HG02678 (cell line): Measurements from ENCODE around the gene GMPR2.
"Not testable (repeated sequence)": the region's sequence is repeated elsewhere in the genome, so short reads cannot be mapped to it uniquely, and the experiment has no call there.

ENCODE experiments used
- ATAC-seq: cut with Tn5 transposase; IDR thresholded peaks from one replicate; pipeline ENCODE4 v1.9.1; 2021; ENCODE audit warnings: mild to moderate bottlenecking, moderate library complexity; ENCODE audit not compliant: unreplicated experiment

Gene GMPR2

GRCh38 chr14:24198814-24199524 lies 33.8 kb upstream of the GMPR2 start:
- ATAC-seq: no peak

- not testable (repeated sequence) for ATAC-seq
Observed at GRCh38 chr14:24202538-24202937, 30.2 kb upstream of the GMPR2 start.

DNA sequence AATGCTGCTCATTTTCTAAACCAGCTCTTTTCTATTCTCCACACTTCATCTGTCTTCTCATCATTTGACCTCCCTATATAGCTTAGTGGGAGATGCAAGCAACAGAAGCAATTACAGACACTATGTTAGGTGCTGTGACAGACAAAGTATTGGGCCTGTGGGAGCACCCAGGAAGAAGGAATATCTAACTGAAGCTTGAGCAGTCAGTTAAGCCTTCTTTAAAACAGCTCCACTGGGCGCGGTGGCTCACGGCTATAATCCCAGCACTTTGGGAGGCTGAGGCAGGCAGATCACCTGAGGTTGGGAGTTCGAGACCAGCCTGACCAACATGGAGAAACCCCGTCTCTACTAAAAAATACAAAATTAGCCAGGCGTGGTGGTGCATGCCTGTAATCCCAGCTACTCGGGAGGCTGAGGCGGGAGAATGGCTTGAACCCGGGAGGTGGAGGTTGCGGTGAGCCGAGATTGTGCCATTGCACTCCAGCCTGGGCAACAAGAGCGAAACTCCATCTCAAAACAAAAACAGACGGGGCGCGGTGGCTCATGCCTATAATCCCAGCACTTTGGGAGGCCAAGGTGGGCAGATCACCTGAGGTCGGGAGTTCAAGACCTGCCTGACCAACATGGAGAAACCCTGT lies 29.4 kb upstream of the GMPR2 start:
- not testable (repeated sequence) for ATAC-seq

- no peak for ATAC-seq
Observed at GRCh38 chr14:24204163-24205146, 28.3 kb upstream of the GMPR2 start.

DNA sequence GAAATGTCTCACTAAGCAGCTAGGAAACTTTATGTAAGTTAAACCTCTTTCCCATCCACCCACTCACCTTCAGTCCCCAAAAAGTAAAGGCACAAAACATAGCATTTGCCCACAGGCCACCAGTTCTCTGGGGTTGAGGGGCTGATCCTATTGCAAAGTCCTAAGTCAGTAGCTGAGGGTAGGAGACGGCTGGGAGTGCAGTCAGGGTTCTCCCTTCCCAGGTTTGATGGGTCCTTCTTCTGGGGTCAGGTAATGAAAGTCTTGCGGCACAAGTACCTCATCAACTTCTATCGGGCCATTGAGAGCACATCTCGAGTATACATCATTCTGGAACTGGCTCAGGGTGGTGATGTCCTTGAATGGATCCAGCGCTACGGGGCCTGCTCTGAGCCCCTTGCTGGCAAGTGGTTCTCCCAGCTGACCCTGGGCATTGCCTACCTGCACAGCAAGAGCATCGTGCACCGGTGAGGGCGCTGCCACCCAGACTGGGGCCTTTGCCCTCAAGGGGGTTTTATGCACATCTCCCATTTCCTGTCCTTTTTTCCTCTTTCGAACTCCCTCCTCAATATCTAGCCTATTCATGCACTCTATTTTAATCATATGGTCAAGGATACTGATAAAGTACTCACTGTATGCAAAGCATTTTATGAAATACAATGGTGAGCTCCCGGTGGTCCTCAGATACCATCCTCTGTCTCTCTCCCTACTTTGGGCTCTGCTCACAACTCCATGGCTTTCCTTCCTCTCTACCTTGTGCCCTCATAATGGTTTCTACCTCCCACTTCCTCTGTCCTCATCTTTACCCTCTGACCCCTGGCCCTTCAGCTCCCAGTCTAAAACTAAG lies 26.2 kb upstream of the GMPR2 start:
- ATAC-seq: no peak

- ATAC-seq: no peak
Observed at GRCh38 chr14:24207104-24207551, 25.6 kb upstream of the GMPR2 start.

DNA sequence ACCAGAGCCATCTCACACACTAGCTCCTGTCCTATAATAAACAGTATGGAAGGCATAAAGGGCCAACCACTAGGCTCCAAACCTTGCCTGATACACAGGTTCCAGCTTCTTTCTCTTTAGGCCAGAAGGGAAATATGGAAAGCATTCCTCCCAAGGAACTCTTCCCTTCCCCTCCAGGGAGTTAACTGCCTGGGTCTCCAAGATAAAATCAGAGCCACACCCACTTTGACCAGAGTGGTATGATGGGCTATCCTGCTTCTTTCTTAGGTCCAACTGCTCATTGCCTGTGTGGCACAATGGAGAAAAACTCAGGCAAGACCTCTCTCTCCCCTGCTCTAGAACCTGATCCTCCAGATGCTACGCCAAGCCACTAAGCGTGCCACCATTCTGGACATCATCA lies 25.1 kb upstream of the GMPR2 start:
- no peak for ATAC-seq

DNA sequence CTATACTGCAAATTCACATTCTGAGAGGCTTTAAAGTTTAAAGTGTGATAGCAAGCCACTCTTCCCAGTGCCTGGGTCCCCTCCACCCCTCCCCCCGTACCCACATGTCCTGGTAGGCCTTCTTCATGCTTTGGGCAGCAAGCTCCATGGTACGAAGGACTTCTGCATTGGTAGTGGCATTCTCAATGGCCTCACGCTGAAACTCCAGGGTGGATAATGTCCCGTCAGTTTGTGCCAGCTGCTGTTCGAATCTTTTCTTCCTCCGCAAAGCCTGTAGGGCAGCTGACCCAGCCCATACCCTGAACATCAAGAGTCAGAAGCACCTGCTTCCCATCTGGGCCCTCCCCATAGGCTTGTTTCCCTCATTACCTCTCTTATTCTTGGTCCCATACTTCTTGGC lies 21.4 kb upstream of the GMPR2 start:
- no peak for ATAC-seq

- ATAC-seq: peak; percentile 81
Observed at GRCh38 chr14:24212924-24213865, 19.5 kb upstream of the GMPR2 start, which contains the start of gene CHMP4A. Gene CHMP4A (minus strand): TSS chr14:24213488. CDS start chr14:24213439, 49 bp downstream.

- ATAC-seq: no peak
Observed at GRCh38 chr14:24213866-24214662, 18.7 kb upstream of the GMPR2 start.

GRCh38 chr14:24215495-24216344 lies 17.0 kb upstream of the GMPR2 start, which contains the start of gene MDP1:
Gene MDP1 (minus strand): TSS chr14:24216066. CDS start chr14:24215955, 111 bp downstream.
- ATAC-seq: peak; percentile 58

- no peak for ATAC-seq
Observed at GRCh38 chr14:24216345-24216699, 16.4 kb upstream of the GMPR2 start.

DNA sequence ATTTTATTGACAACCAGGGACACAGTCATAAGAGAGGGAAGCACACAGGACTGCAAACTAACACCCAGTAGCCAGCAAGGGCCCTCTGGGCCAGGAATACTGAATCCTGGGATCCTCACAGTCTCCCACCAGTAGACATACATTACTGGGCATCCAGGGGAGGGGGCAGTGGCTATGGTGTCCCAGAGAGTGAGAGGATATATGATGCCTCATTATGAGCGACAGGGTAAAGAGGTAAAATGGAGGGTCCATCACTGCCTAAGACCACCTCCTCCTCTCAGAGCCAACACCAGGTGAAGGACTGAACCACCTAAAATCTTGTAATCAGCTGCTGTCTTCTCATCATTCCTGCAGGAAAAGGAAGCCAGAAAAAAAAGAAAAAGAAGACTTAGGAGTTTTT lies 15.9 kb upstream of the GMPR2 start:
- not testable (repeated sequence) for ATAC-seq

DNA sequence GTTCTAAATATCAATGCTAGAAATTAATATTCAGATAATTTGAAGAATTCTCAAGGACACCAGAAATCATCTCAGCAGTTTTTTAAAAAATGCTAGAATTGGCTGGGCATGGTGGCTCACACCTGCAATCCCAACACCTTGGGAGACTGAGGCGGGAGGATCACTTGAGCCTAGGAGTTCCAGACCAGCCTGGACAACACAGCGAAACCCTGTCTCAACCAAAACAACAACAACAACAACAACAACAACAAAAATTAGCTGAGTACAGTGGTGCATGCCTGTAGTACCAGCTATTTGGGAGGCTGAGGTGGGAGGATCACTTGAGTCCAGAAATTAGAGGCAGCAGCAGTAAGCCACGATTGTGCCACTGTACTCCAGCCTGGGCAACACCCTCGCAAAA lies 13.6 kb upstream of the GMPR2 start:
- no peak for ATAC-seq

- ATAC-seq: no peak
Observed at GRCh38 chr14:24219521-24219920, 13.2 kb upstream of the GMPR2 start.

DNA sequence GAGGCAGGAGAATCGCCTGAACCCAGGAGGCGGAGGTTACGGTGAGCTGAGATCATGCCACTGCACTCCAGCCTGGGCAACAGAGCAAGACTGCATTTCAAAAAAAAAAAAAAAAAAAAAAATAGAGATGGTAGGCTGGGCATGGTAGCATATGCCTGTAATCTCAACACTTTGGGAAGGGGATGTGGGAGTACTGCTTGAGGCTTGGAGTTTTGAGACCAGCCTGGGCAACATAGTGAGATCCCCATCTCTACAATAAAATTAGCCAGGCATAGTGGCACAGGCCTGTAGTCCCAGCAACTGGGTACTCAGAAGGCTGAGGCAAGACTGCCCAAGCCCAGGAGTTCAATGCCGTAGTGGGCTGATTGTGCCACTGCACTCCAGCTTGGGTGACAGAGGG lies 9.7 kb upstream of the GMPR2 start:
- ATAC-seq: not testable (repeated sequence)

- ATAC-seq: no peak
Observed at GRCh38 chr14:24224618-24225071, 8.1 kb upstream of the GMPR2 start.
